Measurements from ENCODE around the gene MTUS2.

The MTUS2 gene

GRCh38 chr13:28830580-28830979, 10.4 kb downstream of the MTUS2 start:
- TF ChIP-seq, protein P1, sequence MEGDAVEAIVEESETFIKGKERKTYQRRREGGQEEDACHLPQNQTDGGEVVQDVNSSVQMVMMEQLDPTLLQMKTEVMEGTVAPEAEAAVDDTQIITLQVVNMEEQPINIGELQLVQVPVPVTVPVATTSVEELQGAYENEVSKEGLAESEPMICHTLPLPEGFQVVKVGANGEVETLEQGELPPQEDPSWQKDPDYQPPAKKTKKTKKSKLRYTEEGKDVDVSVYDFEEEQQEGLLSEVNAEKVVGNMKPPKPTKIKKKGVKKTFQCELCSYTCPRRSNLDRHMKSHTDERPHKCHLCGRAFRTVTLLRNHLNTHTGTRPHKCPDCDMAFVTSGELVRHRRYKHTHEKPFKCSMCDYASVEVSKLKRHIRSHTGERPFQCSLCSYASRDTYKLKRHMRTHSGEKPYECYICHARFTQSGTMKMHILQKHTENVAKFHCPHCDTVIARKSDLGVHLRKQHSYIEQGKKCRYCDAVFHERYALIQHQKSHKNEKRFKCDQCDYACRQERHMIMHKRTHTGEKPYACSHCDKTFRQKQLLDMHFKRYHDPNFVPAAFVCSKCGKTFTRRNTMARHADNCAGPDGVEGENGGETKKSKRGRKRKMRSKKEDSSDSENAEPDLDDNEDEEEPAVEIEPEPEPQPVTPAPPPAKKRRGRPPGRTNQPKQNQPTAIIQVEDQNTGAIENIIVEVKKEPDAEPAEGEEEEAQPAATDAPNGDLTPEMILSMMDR (IDR thresholded peaks at IDR 0.05; ENCODE audit: low read depth, low read length) = no peak
- no peak for DNase-seq (ENCODE audit: extremely low read depth, low read depth)

DNA sequence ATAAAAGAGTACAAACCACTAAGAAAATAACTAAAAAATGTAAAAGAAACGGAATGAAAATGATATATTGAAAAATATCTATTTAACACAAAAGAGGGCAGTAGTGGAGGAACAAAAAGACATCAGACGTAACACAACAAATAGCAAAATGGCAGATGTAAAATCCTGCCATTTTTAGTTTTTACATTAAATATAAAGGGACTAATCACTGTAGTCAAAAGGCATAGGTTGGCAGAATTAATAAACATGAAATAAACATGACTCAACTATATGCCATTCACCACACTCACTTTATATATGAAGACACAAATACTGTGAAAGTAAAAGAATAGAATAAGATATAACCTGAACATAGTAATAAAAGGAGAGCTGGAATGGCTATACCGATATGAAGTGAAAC, 11.0 kb downstream of the MTUS2 start:
- TF ChIP-seq, protein P1 (IDR thresholded peaks at IDR 0.05; ENCODE audit: low read depth, low read length) = no peak

GRCh38 chr13:28837111-28837510, 17.0 kb downstream of the MTUS2 start:
- TF ChIP-seq, protein P1 (IDR thresholded peaks at IDR 0.05; ENCODE audit: low read depth, low read length) = no peak

More for the DNA sequence above, 11.0 kb downstream of the MTUS2 start:
- no peak for DNase-seq (ENCODE audit: extremely low read depth, low read depth)

GRCh38 chr13:28843639-28844038, 23.5 kb downstream of the MTUS2 start:
- TF ChIP-seq, protein P1 (IDR thresholded peaks at IDR 0.05; ENCODE audit: low read depth, low read length) = no peak

More at GRCh38 chr13:28837111-28837510, 17.0 kb downstream of the MTUS2 start:
- no peak for DNase-seq (ENCODE audit: extremely low read depth, low read depth)

GRCh38 chr13:28849441-28849840, 29.3 kb downstream of the MTUS2 start:
- DNase-seq (ENCODE audit: extremely low read depth, low read depth) = no peak
- TF ChIP-seq, protein P1 (IDR thresholded peaks at IDR 0.05; ENCODE audit: low read depth, low read length) = no peak

More at GRCh38 chr13:28843639-28844038, 23.5 kb downstream of the MTUS2 start:
- DNase-seq (ENCODE audit: extremely low read depth, low read depth) = no peak

DNA sequence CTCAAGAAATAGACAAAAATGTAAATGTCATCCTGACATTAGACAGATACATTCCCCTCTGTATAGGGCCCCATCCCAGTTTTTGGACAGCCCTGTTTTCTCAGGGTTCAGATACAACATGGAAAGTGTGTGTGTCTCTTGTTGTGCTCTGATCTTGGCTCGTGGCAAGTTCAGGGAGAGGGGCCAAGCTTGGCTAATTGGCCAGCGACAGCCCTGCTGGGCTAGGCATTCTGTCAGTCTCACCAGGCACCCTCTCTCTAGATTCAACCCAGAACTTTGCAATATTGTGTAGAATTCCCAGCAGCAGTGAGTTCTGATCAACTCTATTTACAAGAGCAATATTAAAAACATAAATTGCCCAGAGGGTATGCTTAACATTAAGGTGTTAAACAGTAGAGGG, 30.1 kb downstream of the MTUS2 start:
- TF ChIP-seq, protein P1 (IDR thresholded peaks at IDR 0.05; ENCODE audit: low read depth, low read length) = no peak
- DNase-seq (ENCODE audit: extremely low read depth, low read depth) = no peak

GRCh38 chr13:28851422-28851821, 31.3 kb downstream of the MTUS2 start:
- TF ChIP-seq, protein P1 (IDR thresholded peaks at IDR 0.05; ENCODE audit: low read depth, low read length) = no peak
- DNase-seq (ENCODE audit: extremely low read depth, low read depth) = no peak

Measured in AG09319 (cell line).